GM23248 (cell line): ENCODE data around the gene DCUN1D3.

ENCODE experiments used
- EZH2 ChIP-seq: fragments of 200-600 bp; sonication (generic); IDR thresholded peaks from 2 replicates; pipeline ENCODE4 v1.6.1; 2018; ENCODE audit warnings: antibody characterized with exemption, mild to moderate bottlenecking; ENCODE audit not compliant: insufficient read depth, poor library complexity, severe bottlenecking
- EZH2phosphoT487 ChIP-seq: fragments of 200-600 bp; sonication (generic); IDR thresholded peaks from 2 replicates; pipeline ENCODE4 v1.6.1; 2018; ENCODE audit warnings: antibody characterized with exemption, moderate library complexity, mild to moderate bottlenecking, low read depth; ENCODE audit not compliant: insufficient read depth

GRCh38 chr16:20879175-20880040 is 20.8 kb downstream of the DCUN1D3 start:
- TF ChIP-seq EZH2 (no peak), EZH2phosphoT487 (no peak)
